ENCODE results near the gene RGS3. TPM values are rescaled to one million over a fixed set of nuclear protein-coding genes. Genes with fewer than 3 reads are reported as not detected.

The RGS3 gene
- total and polyA plus RNA-seq, 2 of the 13 experiments (the other 11 are each of a cell fraction or from before 2014, with no cell fraction given) = 17.1 to 28.8 TPM

GRCh38 chr9:113609562-113610318 lies 146.2 kb downstream of the RGS3 start (continued):
- TF ChIP-seq CSRNP2 (CRISPR knock-in tag; conservative IDR thresholded peaks at IDR 0.05; ENCODE audit: low read depth) (no peak), FOXK1 (CRISPR knock-in tag; IDR thresholded peaks at IDR 0.05; ENCODE audit: borderline replicate concordance, low read depth) (peak; percentile 62; the same call in 1 of the 2 replicates), NCOA5 (CRISPR knock-in tag; IDR thresholded peaks at IDR 0.05) (no peak), STAT5B (CRISPR knock-in tag; IDR thresholded peaks at IDR 0.05) (no peak), LRRFIP1 (CRISPR knock-in tag; conservative IDR thresholded peaks at IDR 0.05) (no peak), BATF2 (CRISPR knock-in tag; IDR thresholded peaks at IDR 0.05) (no peak), MTA3 (CRISPR knock-in tag; IDR thresholded peaks at IDR 0.05) (no peak), ZC3H13 (CRISPR knock-in tag; IDR thresholded peaks at IDR 0.05) (no peak), NR2F1 (CRISPR knock-in tag; IDR thresholded peaks at IDR 0.05) (peak; percentile 78 to 92), ATF1 (CRISPR knock-in tag; IDR thresholded peaks at IDR 0.05) (no peak), HCFC1 (IDR thresholded peaks at IDR 0.05; ENCODE audit: low read depth, low read length) (no peak), ZNF550 (CRISPR knock-in tag; IDR thresholded peaks at IDR 0.05; ENCODE audit: borderline replicate concordance) (no peak), ZNF83 (CRISPR knock-in tag; IDR thresholded peaks at IDR 0.05; ENCODE audit: borderline replicate concordance) (no peak; the same call in 1 of the 2 replicates), MNT (IDR thresholded peaks at IDR 0.05) (no peak), MXI1 (IDR thresholded peaks at IDR 0.05; ENCODE audit: borderline replicate concordance, low read depth, low read length) (no peak), HNRNPL (IDR thresholded peaks at IDR 0.05; ENCODE audit: low read depth, low read length) (peak; percentile 59; the same call in 1 of the 2 replicates), THAP7 (CRISPR knock-in tag; IDR thresholded peaks at IDR 0.05) (no peak), MTF1 (CRISPR knock-in tag; IDR thresholded peaks at IDR 0.05) (no peak), AKAP8 (CRISPR knock-in tag; IDR thresholded peaks at IDR 0.05) (peak; percentile 64; the same call in 1 of the 2 replicates), ZC3H4 (CRISPR knock-in tag; IDR thresholded peaks at IDR 0.05; ENCODE audit: borderline replicate concordance) (no peak), KMT2B (CRISPR knock-in tag; IDR thresholded peaks at IDR 0.05) (no peak), ZMYM3 (CRISPR knock-in tag; IDR thresholded peaks at IDR 0.05) (no peak; the same call in 1 of the 2 replicates), EHMT2 (IDR thresholded peaks at IDR 0.05; ENCODE audit: borderline replicate concordance, low read depth, low read length) (no peak)
